ENCODE results near the gene PTPRJ.
"Not testable (repeated sequence)": the region's sequence is repeated elsewhere in the genome, so short reads cannot be mapped to it uniquely, and the experiment has no call there.

Gene PTPRJ

DNA sequence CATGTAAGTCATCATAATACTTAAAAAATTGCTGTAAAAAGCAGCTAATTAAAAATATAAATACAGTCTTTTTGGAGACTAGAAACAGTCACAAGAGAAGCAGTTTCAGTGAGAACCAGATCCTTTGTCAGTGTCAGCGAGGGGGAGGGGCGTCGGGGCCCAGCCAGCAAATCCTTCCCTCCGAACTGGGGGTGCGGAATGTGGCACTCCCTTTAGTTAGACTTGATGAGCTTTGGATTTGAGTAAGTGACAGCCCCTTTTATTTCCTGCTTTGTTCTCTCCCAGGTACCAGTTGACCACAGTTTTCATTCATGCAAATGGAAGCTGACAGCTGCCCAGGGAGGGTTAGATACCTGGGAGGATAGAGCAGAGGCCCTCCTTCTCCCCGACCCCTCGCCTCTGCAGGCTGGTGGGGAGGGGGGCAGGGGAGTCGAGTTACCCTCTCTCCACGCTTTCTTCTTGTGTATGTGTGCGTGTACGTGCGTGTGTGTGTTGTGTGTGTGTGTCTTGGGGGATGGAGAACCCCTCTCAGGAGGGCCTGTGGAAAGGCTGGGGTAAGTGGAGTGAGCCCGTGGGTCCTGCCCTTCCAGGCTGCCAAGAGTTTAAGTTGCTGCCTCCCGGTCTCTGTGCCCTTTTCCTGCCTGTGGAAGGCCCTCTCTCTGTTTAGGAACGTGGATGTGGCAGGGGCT is 38.3 kb downstream of the PTPRJ start:
- no peak for DNase-seq (ENCODE audit: low read depth)

DNA sequence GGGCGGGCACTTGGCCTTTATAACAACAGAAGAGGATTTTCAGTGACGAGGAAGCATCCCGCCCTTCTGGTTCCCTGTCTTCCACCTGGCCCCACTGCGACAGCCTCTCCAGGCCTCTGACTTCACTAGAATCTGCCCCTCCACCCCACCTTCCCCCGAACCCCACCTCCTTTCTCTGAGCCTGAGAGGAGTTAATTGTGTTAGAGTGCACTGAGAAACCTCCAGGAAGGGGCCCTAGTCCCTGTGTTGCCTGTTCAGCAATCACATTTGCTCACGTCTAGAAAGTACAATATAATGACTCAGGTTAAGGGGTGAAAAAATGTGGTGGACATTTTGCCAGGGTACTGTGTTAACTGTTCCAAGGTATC is 38.8 kb downstream of the PTPRJ start:
- DNase-seq (ENCODE audit: low read depth): no peak

DNA sequence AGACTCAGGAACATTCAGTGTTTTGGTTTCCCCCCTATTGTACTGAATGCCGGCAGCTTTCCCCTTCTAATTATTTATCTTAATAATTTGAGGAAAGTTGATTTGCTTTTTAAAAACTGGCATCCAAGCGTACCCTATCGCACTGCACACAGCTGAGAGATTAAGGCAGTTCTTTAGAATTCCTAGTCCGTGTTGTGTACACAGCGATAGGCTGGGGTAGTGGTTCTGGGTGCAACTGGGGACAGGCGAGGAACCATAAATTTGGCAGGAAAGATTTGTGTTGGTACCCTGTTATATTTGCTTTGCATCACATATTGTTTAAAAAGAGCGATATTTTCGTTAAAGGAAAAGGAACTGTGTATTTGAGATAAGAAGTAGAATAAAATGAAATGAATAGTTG is 39.2 kb downstream of the PTPRJ start:
- DNase-seq (ENCODE audit: low read depth): no peak

DNA sequence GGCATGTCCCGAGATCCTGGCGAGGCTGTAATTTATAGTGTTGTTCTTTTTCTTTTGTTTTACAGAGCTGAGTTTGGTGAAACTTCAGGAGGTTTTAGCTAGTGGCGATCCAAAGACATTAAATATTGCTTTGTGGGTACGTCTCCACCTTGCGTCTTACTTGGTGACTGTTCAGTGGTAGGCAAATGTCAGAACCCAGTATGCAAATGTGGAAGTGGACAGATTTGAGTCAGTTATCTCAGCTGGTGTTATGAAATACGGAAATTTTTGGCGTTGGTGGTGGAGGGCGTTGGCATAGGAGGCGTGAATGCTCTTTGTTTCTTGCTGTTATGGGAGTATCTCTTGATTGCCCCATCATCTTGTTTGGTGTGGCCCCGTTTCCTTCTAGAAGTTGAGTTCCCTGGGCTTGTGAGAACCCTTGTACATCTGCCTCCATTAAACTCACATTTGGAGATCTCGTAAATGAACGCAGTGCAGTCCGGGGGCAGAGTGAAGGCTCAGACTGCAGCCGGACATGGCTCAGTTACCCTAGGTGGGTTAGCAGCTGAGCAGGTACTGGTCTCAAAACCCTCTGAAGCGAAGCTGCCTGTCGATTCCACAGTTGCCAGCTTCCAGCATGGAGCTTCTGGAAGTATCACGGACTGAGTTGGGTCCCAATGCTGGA is 39.9 kb downstream of the PTPRJ start:
- no peak for DNase-seq (ENCODE audit: low read depth)

DNA sequence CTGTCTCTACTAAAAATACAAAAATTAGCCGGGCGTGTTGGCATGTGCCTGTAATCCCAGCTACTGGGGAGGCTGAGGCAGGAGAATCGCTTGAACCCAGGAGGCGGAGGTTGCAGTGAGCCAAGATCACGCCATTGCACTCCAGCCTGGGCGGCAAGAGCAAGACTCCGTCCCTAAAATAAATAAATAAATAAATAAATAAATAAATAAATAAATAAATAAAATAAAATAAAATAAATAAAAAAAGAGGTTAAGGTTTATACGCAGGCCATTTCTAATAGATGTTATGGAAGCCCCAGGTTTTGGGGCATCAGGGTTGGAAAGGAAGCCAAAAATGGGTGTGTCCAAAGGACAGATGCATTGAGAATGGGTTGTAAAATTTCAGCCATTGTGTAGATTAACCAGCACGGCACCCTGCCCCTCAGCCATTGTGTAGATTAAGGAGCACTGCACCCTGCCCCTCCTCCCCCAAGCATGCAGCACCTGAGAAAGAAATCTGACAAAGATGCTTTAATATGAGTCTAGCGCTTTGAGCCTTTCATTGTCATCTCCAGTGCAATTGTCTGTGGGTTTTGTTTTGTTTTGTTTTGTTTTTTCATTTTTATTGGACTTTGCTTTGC is 41.0 kb downstream of the PTPRJ start:
- not testable (repeated sequence) for DNase-seq (ENCODE audit: low read depth)

DNA sequence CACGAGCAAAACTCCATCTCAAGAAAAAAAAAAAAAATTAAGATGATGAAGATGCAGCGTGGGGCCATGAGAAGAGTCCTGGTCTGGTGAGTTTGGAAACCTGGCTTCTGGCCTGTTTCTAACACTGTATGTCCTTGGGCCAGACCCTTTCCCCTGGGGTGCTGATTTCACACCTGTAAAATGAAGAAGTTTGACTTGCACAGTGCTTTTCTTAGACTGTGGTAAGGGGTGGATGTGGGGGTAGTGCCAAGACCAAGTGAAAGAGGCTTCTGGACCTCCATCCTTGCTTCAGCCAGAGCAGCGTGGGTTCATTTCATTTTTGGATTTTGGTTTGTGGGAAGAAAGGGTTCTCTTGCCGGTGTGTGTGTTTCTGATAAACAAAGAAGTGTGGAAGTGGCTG is 42.1 kb downstream of the PTPRJ start:
- no peak for DNase-seq (ENCODE audit: low read depth)

DNA sequence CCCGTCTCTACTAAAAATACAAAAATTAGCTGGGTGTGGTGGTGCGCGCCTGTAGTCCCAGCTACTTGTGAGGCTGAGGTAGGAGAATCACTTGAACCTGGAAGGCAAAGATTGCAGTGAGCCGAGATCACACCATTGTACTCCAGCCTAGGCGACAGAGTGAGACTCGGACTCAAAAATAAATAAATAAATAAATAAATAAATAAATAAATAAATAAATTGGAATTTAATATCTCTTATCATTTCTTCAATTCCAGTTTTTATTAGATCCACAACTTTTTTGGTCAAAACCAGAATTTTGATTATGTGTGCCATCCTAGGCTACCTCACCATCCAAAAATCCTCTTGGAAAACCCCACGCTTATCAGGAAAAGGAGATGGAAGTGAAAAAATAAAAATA is 43.2 kb downstream of the PTPRJ start:
- DNase-seq (ENCODE audit: low read depth): not testable (repeated sequence)

DNA sequence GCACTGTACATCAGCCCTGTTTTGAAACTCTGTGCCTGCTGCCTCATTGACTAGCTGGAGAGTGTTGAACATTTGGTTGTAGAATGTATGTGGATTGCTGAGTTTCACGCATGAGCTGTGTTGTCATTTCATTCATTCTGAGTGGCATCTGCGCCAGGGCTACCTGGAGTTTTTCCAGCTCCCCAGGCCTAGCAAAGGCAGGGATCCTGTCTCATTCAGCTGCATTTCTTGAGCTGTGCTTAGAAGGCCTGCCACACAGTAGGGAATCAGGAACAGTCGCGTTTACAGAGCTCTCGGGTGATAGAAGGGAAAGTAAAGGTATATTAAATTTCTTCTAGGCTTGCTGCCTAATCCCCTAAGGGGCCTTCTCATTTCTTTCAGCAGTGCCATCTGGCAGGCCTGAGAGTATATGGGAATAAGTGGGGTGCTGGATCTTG is 44.3 kb downstream of the PTPRJ start:
- DNase-seq (ENCODE audit: low read depth): no peak

DNA sequence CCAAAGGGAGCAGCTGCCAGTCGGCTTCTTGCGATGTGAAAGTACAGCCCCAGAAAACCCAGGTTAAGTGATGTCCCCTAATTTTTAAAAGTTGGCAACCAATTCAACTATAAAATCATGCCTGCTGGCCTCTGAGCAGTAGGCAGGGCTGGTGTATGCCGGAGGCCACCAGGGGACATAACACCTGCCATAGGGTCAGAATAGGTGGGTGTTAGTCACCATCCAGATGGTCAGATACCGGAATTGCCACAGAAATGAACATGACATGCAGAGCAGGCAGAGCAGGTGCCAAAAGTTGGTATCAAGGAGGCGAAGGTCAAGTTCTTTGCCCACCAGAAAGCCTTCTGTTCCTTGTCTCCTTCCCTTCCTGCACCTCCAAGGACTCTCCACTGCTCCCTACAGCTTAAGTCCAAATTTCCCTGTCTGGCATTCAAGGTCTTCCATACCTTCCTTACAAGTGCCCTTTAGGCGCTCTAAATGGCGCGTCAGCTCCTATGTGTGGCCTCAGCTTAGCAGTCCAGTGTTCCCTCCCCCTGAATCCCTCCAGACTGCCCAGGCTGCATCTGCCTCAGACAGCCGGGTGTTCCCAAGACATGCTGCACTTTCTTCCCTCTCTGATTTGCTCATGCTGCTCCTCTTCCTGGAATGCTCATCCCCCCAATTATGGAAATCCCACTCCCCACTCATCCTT is 45.1 kb downstream of the PTPRJ start:
- no peak for DNase-seq (ENCODE audit: low read depth)

DNA sequence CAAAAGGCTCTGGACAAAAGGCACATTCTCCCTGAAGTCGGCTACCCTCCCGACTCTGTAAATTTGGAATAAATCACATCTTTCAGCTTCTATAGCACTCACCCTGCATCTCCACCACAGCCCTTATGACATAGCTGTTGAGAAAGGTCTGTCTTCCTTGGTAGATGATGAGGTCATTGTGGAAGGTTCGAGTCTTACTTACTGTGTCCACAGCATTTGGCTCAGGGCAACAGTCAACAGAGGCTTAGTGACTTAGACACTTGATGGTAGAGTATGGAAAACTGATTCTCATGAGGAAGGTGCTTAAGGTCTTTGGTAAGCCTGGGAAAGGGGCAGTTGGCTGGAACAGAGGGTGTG is 45.6 kb downstream of the PTPRJ start:
- no peak for DNase-seq (ENCODE audit: low read depth)

DNA sequence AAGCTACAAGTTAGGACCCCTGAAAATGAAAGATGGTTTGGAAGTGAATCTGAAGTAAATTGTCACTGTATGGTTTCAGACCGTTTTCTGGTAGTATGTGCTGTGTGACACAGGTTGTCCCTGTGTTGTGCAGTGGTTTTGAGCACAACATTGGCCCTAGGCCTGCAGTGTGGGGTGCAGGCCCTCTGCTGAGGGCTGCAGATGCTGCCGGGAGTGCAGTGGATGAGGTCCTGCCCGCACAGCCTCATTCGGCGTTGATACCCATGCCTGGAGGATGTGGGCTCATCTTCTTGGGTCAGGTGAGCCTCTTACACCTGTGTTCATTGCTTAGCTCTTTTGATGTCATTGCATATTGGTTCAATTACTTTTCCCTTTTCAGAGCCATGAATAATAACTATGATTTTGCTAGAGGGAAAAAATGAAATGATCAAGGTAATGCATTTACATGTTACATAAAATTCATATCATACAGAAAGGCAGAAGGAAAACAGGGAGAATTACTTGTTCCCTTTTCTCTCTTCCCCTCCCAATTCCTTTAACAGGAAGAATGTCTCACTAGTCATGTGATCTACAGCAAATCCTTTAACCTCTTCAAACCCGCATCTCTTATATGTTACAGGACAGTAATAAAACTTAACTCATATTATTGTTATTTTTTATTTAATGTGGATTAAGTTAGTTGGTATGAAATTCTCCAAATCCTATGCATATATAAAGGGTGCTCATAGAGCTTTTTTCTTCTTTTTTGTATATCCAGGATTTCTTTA is 48.7 kb downstream of the PTPRJ start:
- DNase-seq (ENCODE audit: low read depth): no peak

DNA sequence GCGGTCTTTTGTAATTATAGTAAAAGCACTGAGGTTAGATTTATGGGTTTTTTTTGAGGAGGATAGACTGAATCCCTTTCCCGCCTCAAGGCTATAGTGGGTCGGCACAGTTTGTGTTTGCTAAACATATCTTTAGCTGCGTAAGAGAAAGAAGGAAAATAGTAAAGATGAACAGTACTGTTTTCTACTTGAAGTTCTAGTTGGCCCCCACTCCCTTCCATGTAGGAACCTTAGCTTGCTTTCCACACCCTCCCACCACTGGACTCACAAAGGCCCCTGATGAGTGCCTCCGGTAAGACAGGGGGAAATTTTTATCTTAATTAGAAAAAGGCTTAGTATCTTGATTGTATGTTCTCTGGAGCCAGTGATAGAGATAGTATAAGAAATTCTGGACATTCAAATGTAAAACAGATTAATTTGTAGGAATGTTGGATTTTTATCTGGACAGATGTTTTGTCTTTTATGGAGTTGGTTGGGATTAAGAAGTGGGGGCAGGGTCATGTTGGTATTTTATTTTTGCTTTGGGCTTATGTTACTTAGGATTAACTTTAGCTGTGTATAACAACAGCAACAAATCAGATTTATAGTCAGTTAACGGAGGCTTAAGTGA is 49.4 kb downstream of the PTPRJ start:
- DNase-seq (ENCODE audit: low read depth): no peak

DNA sequence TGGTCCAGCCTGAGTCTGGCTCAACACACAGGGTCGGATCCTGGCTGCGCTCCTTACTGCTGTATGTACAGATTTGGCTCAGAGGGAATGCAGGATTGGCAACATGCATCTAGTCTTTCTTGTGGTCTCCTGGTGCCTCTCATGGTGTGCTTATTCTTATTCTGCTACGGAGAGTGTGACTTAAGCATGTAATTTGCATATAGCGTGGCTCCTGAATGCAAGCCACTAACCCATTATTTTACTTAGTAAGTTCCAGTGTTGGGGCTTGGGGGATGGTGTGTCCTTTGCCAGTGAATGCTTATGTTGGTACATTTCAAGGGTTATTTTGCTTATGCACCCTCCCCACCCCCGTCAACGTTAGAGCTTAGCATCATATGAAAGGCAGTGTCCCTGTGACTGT is 51.2 kb downstream of the PTPRJ start:
- DNase-seq (ENCODE audit: low read depth): no peak

DNA sequence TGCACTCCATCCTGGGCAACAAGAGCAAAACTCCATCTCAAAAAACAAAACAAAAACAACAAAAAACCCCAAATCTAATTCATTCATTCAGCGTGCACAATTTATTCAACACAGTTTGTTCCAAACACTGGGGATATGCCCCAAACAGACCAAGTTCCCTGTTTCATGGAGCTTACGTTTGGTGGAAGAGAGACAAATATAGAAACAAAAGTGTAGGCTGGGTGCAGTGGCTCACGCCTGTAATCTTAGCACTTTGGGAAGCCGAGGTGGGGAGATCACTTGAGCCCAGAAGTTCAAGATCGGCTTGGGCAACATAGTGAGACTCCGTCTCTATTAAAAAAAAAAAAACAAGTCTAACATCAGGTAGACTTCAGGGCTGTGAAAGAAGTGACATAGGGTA is 52.4 kb downstream of the PTPRJ start:
- no peak for DNase-seq (ENCODE audit: low read depth)

DNA sequence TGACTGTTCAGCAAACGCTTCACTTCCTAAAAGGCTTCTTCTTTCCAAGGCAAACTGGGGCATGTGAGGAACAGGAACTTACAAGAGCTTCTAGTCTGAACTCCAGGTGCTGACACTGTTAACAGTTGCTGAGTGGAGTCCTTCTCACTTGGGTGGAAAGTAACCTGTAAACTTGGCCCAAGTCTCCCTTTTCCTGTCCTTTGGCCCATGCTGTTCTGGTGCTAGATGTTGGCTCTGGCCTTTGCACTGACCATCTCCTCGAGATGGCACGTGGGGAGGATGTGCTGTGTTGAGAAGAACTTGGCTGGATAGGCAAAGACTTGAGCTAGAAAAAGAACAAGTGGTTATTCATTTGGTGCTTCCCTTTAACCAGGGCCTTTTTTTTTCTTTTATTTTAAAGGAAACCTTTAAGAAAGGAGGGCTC is 53.6 kb downstream of the PTPRJ start:
- DNase-seq (ENCODE audit: low read depth): no peak

DNA sequence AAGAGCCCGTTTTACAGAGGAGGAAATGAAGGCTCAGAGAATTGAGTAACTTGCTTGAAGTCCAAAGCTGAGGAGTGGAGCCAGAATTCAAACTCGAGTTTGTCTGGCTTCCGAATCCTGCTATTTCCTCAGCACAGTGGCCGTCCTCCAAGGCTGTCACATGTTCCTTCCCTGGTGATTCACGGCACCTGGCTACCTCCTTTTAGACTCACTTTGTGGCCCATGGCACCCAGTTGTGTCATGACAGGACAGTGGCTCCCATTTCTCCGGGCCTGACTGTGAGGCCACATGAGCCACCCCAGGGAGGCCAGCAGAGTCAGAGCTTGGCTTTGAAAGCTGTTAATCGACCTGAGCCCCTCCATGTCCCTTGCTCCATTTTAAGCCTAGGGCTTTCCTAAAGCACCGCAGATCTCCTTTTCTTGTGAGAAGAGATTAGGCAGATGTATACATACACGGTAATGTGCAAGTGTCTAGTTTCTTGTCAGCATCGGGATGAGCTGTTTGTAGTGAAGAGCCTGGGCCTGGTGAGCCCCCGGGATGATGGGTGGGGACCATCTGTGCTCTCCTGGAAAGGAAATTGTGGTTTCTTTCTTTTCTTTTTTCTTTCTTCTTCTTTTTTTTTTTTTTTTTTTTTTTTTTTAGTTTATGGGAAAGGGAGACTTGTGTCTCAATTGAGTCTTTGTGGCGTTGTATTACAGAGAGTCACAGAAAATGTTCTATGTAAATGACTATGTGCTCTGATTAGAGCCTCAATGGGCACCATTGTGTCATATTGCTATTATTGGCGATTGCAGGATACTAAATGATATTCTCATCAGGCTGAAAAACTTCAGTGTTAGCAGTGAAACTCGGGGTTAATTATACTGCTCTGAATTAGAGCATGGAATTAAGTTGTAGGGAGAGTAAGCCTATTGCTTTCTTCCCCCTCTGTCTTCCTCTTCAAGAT is 54.8 kb downstream of the PTPRJ start:
- DNase-seq (ENCODE audit: low read depth): peak; percentile 28

DNA sequence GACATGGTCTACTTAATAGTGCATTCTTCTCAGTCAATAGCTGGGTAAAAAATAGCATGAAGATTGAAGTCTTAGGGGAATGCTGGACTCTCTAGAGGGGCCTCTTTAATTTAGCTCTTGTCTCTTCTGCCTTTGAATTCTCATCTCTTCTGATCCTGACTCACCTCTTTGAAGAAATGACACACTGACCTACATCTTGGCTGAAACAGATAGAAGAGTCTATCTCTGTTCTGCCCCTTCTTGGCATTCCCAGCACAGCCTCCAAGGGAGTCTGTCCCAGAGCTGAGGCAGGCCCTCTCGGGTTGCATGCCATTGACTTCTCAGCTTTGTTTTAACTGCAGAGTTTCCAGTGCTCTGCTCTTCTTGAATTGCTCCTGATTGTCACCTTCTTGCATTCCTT is 55.7 kb downstream of the PTPRJ start:
- DNase-seq (ENCODE audit: low read depth): no peak

DNA sequence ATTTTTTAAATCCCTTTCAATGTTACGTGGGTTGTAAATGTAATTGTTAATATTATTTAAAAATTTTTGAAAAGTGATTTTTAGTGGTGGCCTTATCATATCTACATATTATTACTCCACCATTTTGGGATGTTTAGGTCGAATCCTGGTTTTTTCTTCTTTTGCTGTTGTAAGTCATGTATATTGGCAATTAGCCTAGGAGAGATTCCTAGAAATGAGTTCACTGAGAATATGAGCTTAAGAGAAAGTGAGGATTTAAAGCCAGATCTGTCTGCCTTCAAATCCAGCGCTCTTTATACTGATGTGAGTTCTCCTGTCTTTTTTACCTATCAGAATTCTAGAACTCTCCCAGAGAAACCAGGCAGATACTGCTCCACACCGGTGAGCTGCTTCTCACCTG is 56.1 kb downstream of the PTPRJ start:
- DNase-seq (ENCODE audit: low read depth): no peak

DNA sequence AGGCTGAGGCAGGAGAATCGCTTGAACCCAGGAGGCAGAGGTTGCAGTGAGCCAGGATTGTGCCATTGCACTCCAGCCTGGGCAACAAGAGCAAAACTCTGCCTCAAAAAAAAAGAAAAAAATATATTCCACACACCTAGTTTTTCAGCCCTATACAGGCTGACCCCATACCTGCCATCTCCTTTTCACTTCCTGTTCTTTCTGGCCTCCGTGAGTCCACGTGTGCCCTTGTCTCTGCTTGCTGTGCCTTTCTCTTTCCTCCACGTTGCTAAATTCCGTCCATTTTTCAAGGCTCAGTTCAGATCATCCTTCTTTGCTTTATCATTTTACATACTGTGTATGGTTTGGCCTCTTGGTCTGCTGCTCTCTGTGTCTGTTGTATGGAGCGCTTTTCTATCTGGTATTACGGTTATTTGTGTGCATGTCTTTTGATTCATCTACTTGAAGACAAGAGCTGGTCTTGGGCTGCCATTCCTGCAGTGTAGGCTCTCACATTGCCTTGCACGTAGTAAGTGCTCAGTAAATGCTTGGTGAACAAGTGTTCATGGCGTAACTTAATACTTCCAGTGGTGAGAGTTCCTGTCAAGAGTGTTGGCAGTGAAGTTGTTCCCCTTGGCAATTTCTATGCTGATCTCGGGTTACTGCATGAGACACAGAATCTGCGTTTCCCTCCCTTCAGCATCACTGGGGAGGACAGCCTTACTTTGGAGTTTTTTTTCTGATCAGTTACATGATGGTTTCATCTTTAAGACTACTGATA is 57.5 kb downstream of the PTPRJ start:
- DNase-seq (ENCODE audit: low read depth): no peak

Measured in GM04504 (cell line).